GM12892 (cell line): ENCODE results near the gene FRMD3.

ENCODE experiments used
- DNase-seq: peaks from one replicate; pipeline ENCODE4 v3.0.0; 2011; ENCODE audit not compliant: insufficient read length
- FAIRE-seq: peaks from 2 replicates; lab custom pipeline; 2011; peaks lifted over from hg19 to GRCh38; lab: Jason Lieb, UNC
- POLR2A ChIP-seq: IDR thresholded peaks from 2 replicates; pipeline ENCODE4 v1.6.1; 2011; ENCODE audit warnings: low read depth, low read length, control low read depth
- POLR2AphosphoS5 ChIP-seq: IDR thresholded peaks from 2 replicates; pipeline ENCODE4 v1.6.1; 2011; ENCODE audit warnings: low read depth, low read length, control low read depth
- TAF1 ChIP-seq: IDR thresholded peaks from 2 replicates; pipeline ENCODE4 v1.6.1; 2011; ENCODE audit warnings: low read depth, mild to moderate bottlenecking, control low read depth, low read length, borderline replicate concordance

The FRMD3 gene

GRCh38 chr9:83445703-83446265 lies 92.4 kb downstream of the FRMD3 start:
- TF ChIP-seq TAF1 (no peak), POLR2AphosphoS5 (no peak), POLR2A (no peak)
- DNase-seq (no peak), FAIRE-seq (no peak)

- no peak for TF ChIP-seq TAF1
- no peak for TF ChIP-seq POLR2A
- no peak for TF ChIP-seq POLR2AphosphoS5
- DNase-seq (no peak), FAIRE-seq (no peak)
Observed at GRCh38 chr9:83444110-83444509, 94.1 kb downstream of the FRMD3 start.

- TF ChIP-seq TAF1 (no peak), POLR2AphosphoS5 (no peak), POLR2A (no peak)
- FAIRE-seq: no peak
- no peak for DNase-seq
Observed at GRCh38 chr9:83441390-83441789, 96.8 kb downstream of the FRMD3 start.

- DNase-seq: no peak
- no peak for FAIRE-seq
- TF ChIP-seq POLR2AphosphoS5 (no peak), TAF1 (no peak), POLR2A (no peak)
Observed at GRCh38 chr9:83440641-83441040, 97.6 kb downstream of the FRMD3 start.

GRCh38 chr9:83435301-83435700 lies 102.9 kb downstream of the FRMD3 start:
- DNase-seq (no peak), FAIRE-seq (no peak)
- TF ChIP-seq POLR2AphosphoS5 (no peak), TAF1 (no peak), POLR2A (no peak)

- no peak for TF ChIP-seq POLR2AphosphoS5
- no peak for TF ChIP-seq TAF1
- no peak for TF ChIP-seq POLR2A
- no peak for FAIRE-seq
- DNase-seq: no peak
Observed at GRCh38 chr9:83434254-83434653, 103.9 kb downstream of the FRMD3 start.

- FAIRE-seq (no peak), DNase-seq (no peak)
- no peak for TF ChIP-seq POLR2A
- no peak for TF ChIP-seq POLR2AphosphoS5
- TF ChIP-seq TAF1: no peak
Observed at GRCh38 chr9:83433846-83434245, 104.4 kb downstream of the FRMD3 start.

GRCh38 chr9:83432877-83433550 lies 105.2 kb downstream of the FRMD3 start:
- FAIRE-seq (no peak), DNase-seq (no peak)
- no peak for TF ChIP-seq POLR2AphosphoS5
- TF ChIP-seq TAF1: no peak
- TF ChIP-seq POLR2A: no peak

- DNase-seq (no peak), FAIRE-seq (no peak)
- TF ChIP-seq POLR2A (no peak), TAF1 (no peak), POLR2AphosphoS5 (no peak)
Observed at GRCh38 chr9:83432104-83432627, 106.0 kb downstream of the FRMD3 start.

GRCh38 chr9:83431101-83432060 lies 106.8 kb downstream of the FRMD3 start:
- TF ChIP-seq TAF1 (no peak), POLR2AphosphoS5 (no peak), POLR2A (no peak)
- FAIRE-seq (no peak), DNase-seq (no peak)

- TF ChIP-seq POLR2A (no peak), POLR2AphosphoS5 (no peak), TAF1 (no peak)
- no peak for FAIRE-seq
- no peak for DNase-seq
Observed at GRCh38 chr9:83430681-83431080, 107.5 kb downstream of the FRMD3 start.
